Peyer's patch (tissue), 4 donors: Measurements from ENCODE around the gene YTHDF1. TPM values are rescaled to one million over a fixed set of nuclear protein-coding genes. Genes with fewer than 3 reads are reported as not detected.

Experiments used
- DNase-seq, 3 donors: peaks; one replicate each; pipeline ENCODE4 v3.0.0-alpha.2; 2017 to 2019
- H3K27ac ChIP-seq, 4 donors: fragments of 200-600 bp; sonication (generic); one replicate each; pipeline ENCODE4 v1.5.1; 2016 to 2019
- H3K27me3 ChIP-seq, 2 donors: fragments of 200-600 bp; sonication (generic); one replicate each; pipeline ENCODE4 v1.5.1; 2019
- H3K36me3 ChIP-seq, 3 donors: fragments of 200-600 bp; sonication (generic); one replicate each; pipeline ENCODE4 v1.5.1; 2016 to 2019
- H3K4me1 ChIP-seq, 4 donors: fragments of 200-600 bp; sonication (generic); one replicate each; pipeline ENCODE4 v1.5.1; 2016 to 2019
- H3K4me3 ChIP-seq, 4 donors: fragments of 200-600 bp; sonication (generic); 1 replicate in 3 of 4; 2 replicates in 1 of 4; pipeline ENCODE4 v1.5.1; 2016 to 2019; ENCODE audit warnings: mild to moderate bottlenecking in 1 of 4
- H3K9me3 ChIP-seq, 4 donors: fragments of 200-600 bp; sonication (generic); one replicate each; pipeline ENCODE4 v1.5.1; 2016 to 2019; ENCODE audit warnings: mild to moderate bottlenecking in 1 of 4
- POLR2A ChIP-seq, 2 donors: fragments of 450-650 bp; IDR thresholded peaks; one replicate each; pipeline ENCODE4 v1.5.1; 2017; ENCODE audit warnings: antibody characterized with exemption in 2 of 2, mild to moderate bottlenecking in 2 of 2, moderate library complexity in 2 of 2
- total RNA-seq, 4 donors: library from RNA; depleted of rRNA; stranded (reverse); fragments of >200 nt; gene quantifications; one replicate each; pipeline ENCODE4 v1.1.0, GENCODE V29; 2016
- TF ChIP-seq, protein P1 (sequence below), 6 experiments: fragments of 450-650 bp in 4 of 6; fragments of 200-600 bp in 2 of 6; sonication (generic) in 1 of 6; IDR thresholded peaks; one replicate each; pipeline ENCODE4 v1.5.1; 2017 to 2019; ENCODE audit warnings: antibody characterized with exemption in 6 of 6, mild to moderate bottlenecking in 3 of 6, moderate library complexity in 1 of 6

The YTHDF1 gene
- total RNA-seq, 4 donors from 2014 or later: 25.7 to 30.5 (median 28.3) TPM

DNA sequence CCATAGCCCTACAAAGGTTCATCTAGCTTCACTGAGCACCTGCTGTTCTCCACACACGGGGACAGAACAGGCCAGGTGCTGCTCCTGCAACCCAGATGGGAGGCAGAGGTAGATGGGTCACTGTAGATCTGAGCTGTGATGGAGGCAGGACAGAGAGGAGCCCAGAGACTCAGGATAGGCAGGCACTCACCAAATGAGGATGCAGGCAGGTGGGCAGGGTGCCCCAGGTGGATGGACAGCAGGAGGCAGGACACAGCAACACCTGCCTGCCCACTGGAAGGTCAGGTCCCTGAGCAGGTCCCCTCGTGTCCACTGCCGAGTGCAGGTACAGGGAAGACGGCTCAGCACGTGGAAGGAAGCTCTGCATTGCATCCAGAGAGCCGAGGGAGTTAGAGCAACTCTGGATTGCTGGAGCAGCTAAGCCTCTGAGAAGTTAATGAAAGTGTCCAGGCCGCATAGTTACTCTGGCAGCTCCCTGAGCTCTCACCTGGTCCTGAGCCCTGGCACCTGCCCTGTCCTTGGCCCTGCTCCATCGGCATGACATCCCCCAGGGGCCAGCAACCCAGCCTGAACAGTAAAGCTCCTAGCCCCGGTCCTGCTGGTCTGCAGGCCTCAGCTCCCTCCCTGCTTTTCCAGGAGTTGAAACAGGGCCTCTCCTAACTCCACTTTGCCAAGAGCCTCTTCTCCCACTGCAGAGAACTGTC is 4.9 kb upstream of the YTHDF1 start:
- Histone ChIP-seq H3K36me3 (no peaks in the 10 kb centered on the region), H3K27ac (no peak overlapping the region), H3K4me1 (peaks cover 0 to 12% (median 5%) of the 10 kb centered on the region in 4 donors), H3K9me3 (no peaks in the 10 kb centered on the region), H3K27me3 (no peaks in the 10 kb centered on the region), H3K4me3 (no peak overlapping the region)
- TF ChIP-seq, protein P1, sequence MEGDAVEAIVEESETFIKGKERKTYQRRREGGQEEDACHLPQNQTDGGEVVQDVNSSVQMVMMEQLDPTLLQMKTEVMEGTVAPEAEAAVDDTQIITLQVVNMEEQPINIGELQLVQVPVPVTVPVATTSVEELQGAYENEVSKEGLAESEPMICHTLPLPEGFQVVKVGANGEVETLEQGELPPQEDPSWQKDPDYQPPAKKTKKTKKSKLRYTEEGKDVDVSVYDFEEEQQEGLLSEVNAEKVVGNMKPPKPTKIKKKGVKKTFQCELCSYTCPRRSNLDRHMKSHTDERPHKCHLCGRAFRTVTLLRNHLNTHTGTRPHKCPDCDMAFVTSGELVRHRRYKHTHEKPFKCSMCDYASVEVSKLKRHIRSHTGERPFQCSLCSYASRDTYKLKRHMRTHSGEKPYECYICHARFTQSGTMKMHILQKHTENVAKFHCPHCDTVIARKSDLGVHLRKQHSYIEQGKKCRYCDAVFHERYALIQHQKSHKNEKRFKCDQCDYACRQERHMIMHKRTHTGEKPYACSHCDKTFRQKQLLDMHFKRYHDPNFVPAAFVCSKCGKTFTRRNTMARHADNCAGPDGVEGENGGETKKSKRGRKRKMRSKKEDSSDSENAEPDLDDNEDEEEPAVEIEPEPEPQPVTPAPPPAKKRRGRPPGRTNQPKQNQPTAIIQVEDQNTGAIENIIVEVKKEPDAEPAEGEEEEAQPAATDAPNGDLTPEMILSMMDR (IDR thresholded peaks at IDR 0.05): no peak
- no peak for TF ChIP-seq POLR2A (IDR thresholded peaks at IDR 0.05)
- DNase-seq: no peak

DNA sequence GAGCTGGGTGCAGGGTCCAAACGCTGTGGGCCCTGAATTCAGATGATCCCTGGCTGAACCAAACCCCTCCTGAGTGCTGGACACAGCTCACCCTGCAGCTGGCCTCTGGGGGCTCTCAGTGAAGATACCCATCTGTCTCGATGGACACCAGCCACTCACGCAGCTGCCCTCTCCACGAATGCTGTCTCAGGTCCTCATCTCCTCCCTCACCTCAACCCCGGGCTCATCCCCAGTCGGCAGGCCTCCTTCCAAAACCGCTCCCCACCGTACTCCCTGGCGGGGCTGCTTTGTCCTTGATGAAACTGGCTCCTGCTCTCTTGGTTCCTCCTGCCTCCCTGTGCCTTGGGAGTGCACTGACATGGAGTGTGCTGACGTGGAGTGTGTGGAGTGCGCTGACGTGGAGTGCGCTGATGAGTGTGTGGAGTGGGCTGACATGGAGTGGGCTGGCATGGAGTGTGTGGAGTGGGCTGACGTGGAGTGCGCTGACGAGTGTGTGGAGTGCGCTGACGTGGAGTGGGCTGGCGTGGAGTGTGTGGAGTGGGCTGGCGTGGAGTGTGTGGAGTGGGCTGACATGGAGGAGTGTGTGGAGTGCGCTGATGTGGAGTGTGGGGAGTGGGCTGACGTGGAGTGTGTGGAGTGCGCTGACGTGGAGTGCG is 4.1 kb upstream of the YTHDF1 start:
- Histone ChIP-seq H3K4me1 (peaks cover 0 to 16% (median 11%) of the 10 kb centered on the region in 4 donors), H3K36me3 (no peaks in the 10 kb centered on the region), H3K27ac (no peak overlapping the region), H3K4me3 (no peak overlapping the region), H3K27me3 (no peaks in the 10 kb centered on the region), H3K9me3 (no peaks in the 10 kb centered on the region)
- TF ChIP-seq, protein P1 (IDR thresholded peaks at IDR 0.05): no peak
- no peak for TF ChIP-seq POLR2A (IDR thresholded peaks at IDR 0.05)
- no peak for DNase-seq

GRCh38 chr20:63219447-63219821 is 3.5 kb upstream of the YTHDF1 start:
- DNase-seq: no peak
- no peak for TF ChIP-seq POLR2A (IDR thresholded peaks at IDR 0.05)
- TF ChIP-seq, protein P1 (IDR thresholded peaks at IDR 0.05): no peak
- Histone ChIP-seq H3K27ac (no peak overlapping the region), H3K36me3 (no peaks in the 10 kb centered on the region), H3K4me1 (peaks cover 0 to 19% (median 15%) of the 10 kb centered on the region in 4 donors), H3K9me3 (no peaks in the 10 kb centered on the region), H3K4me3 (no peak overlapping the region), H3K27me3 (no peaks in the 10 kb centered on the region)

GRCh38 chr20:63218701-63219446 is 2.9 kb upstream of the YTHDF1 start:
- TF ChIP-seq, protein P1 (IDR thresholded peaks at IDR 0.05): no peak
- no peak for TF ChIP-seq POLR2A (IDR thresholded peaks at IDR 0.05)

GRCh38 chr20:63217706-63218105 is 1.8 kb upstream of the YTHDF1 start:
- TF ChIP-seq, protein P1 (IDR thresholded peaks at IDR 0.05): no peak
- no peak for TF ChIP-seq POLR2A (IDR thresholded peaks at IDR 0.05)
- Histone ChIP-seq H3K36me3 (peaks cover 0 to 16% (median 0%) of the 10 kb centered on the region in 3 donors), H3K27ac (no peak overlapping the region), H3K4me1 (peaks cover 0 to 30% (median 15%) of the 10 kb centered on the region in 4 donors), H3K9me3 (no peaks in the 10 kb centered on the region), H3K27me3 (no peaks in the 10 kb centered on the region), H3K4me3 (no peak overlapping the region)
- no peak for DNase-seq

More at GRCh38 chr20:63218701-63219446, 2.9 kb upstream of the YTHDF1 start:
- no peak for DNase-seq
- Histone ChIP-seq H3K4me1 (peaks cover 0 to 20% (median 15%) of the 10 kb centered on the region in 4 donors), H3K9me3 (no peaks in the 10 kb centered on the region), H3K4me3 (no peak overlapping the region), H3K36me3 (peaks cover 0 to 5% (median 0%) of the 10 kb centered on the region in 3 donors), H3K27ac (no peak overlapping the region), H3K27me3 (no peaks in the 10 kb centered on the region)
